Neural progenitor cell (in vitro differentiated cells): ENCODE data around the gene SLMAP.
"Not testable (repeated sequence)": the region's sequence is repeated elsewhere in the genome, so short reads cannot be mapped to it uniquely, and the experiment has no call there.

Experiments used
- CTCF ChIP-seq: fragments of 200-600 bp; sonication (generic); IDR thresholded peaks from 2 replicates; pipeline ENCODE4 v1.5.1; 2017; ENCODE audit warnings: antibody characterized with exemption, mild to moderate bottlenecking
- EZH2 ChIP-seq: fragments of 200-600 bp; sonication (generic); IDR thresholded peaks from 2 replicates; pipeline ENCODE4 v1.6.1; 2017; ENCODE audit warnings: antibody characterized with exemption, mild to moderate bottlenecking, moderate library complexity

- not testable (repeated sequence) for TF ChIP-seq CTCF, EZH2
Observed at GRCh38 chr3:57869110-57869509, 113.0 kb downstream of the SLMAP start.
